GM23248 (cell line): Measurements from ENCODE around the gene AP4S1. TPM values are rescaled to one million over a fixed set of nuclear protein-coding genes. Genes with fewer than 3 reads are reported as not detected.
A peak's percentile ranks its signal among the peaks of the same experiment; 100 is the strongest.

Experiments used
- DNase-seq: peaks from one replicate; pipeline ENCODE4 v3.0.0-alpha.2; 2015
- H2AFZ ChIP-seq: fragments of 200-600 bp; sonication (generic); 2 replicates; pipeline ENCODE4 v1.6.1; 2016; ENCODE audit warnings: antibody characterized with exemption
- H3F3A ChIP-seq: fragments of 200-600 bp; sonication (generic); 2 replicates; pipeline ENCODE4 v1.6.1; 2016; ENCODE audit warnings: mild to moderate bottlenecking, antibody characterized with exemption, mixed run types; ENCODE audit not compliant: insufficient read depth
- H3K27ac ChIP-seq: fragments of 200-600 bp; sonication (generic); 2 replicates; pipeline ENCODE4 v1.5.1; 2016; ENCODE audit warnings: mild to moderate bottlenecking
- H3K27me3 ChIP-seq: fragments of 200-600 bp; sonication (generic); replicated peaks from 2 replicates; pipeline ENCODE4 v1.6.1; 2016; ENCODE audit warnings: mild to moderate bottlenecking; ENCODE audit not compliant: insufficient read depth
- H3K36me3 ChIP-seq: fragments of 200-600 bp; sonication (generic); 2 replicates; pipeline ENCODE4 v1.6.1; 2016; ENCODE audit warnings: low read depth, mild to moderate bottlenecking
- H3K4me1 ChIP-seq: fragments of 200-600 bp; sonication (generic); 2 replicates; pipeline ENCODE4 v1.6.1; 2016; ENCODE audit warnings: mild to moderate bottlenecking; ENCODE audit not compliant: insufficient read depth
- H3K4me2 ChIP-seq: fragments of 200-600 bp; sonication (generic); one replicate; pipeline ENCODE4 v1.6.1; 2016; ENCODE audit warnings: mild to moderate bottlenecking; ENCODE audit not compliant: unreplicated experiment
- H3K4me3 ChIP-seq: fragments of 200-600 bp; sonication (generic); 2 replicates; pipeline ENCODE4 v1.5.1; 2016; ENCODE audit warnings: mild to moderate bottlenecking
- H3K79me2 ChIP-seq: fragments of 200-600 bp; sonication (generic); 2 replicates; pipeline ENCODE4 v1.6.1; 2016; ENCODE audit warnings: mild to moderate bottlenecking; ENCODE audit not compliant: insufficient read depth
- H3K9ac ChIP-seq: fragments of 200-600 bp; sonication (generic); 2 replicates; pipeline ENCODE4 v1.6.1; 2016; ENCODE audit warnings: mild to moderate bottlenecking
- H3K9me2 ChIP-seq: fragments of 200-600 bp; sonication (generic); 2 replicates; pipeline ENCODE4 v1.6.1; 2016; ENCODE audit warnings: mixed run types, mild to moderate bottlenecking, moderate library complexity; ENCODE audit not compliant: insufficient read depth
- H3K9me3 ChIP-seq: fragments of 200-600 bp; sonication (generic); one replicate; pipeline ENCODE4 v1.6.1; 2017; ENCODE audit warnings: low read depth
- H4K20me1 ChIP-seq: fragments of 200-600 bp; sonication (generic); 2 replicates; pipeline ENCODE4 v1.6.0; 2016; ENCODE audit not compliant: insufficient read depth
- EZH2 ChIP-seq: fragments of 200-600 bp; sonication (generic); IDR thresholded peaks from 2 replicates; pipeline ENCODE4 v1.6.1; 2018; ENCODE audit warnings: antibody characterized with exemption, mild to moderate bottlenecking; ENCODE audit not compliant: insufficient read depth, poor library complexity, severe bottlenecking
- EZH2phosphoT487 ChIP-seq: fragments of 200-600 bp; sonication (generic); IDR thresholded peaks from 2 replicates; pipeline ENCODE4 v1.6.1; 2018; ENCODE audit warnings: antibody characterized with exemption, moderate library complexity, mild to moderate bottlenecking, low read depth; ENCODE audit not compliant: insufficient read depth
- WGBS, 2 experiments: methylation state at CpG; one replicate each; pipeline ENCODE4 v1.1.6; 2015 to 2017; ENCODE audit warnings: low lambda C conversion rate in 2 of 2, low coverage in 1 of 2; ENCODE audit errors: missing lambda C conversion rate in 2 of 2; 5-methylcytosine and 5-hydroxymethylcytosine counted together
- in situ Hi-C: fragments of 300-500 bp; cut with MboI; formaldehyde crosslinking; loops from 2 replicates; pipeline ENCODE4 v1.15.0; 2020
- microRNA counts: library from miRNA; unstranded; fragments of <30 nt; microRNA quantifications from one replicate; lab custom pipeline; 2016
- microRNA-seq: library from miRNA; unstranded; fragments of <30 nt; microRNA quantifications from one replicate; pipeline ENCODE4, GENCODE V29; 2016; ENCODE audit warnings: borderline number of aligned reads
- polyA plus RNA-seq: library from polyadenylated mRNA; unstranded; fragments of >200 nt; fragmentation: Nextera tagmentation; extraction: Ambion mirVana; gene quantifications from 2 replicates; pipeline ENCODE4 v1.2.1, GENCODE V29; 2016
- small RNA-seq: library from RNA; depleted of rRNA; stranded (forward); fragments of <200 nt; gene quantifications from one replicate; pipeline ENCODE3, GENCODE V24; 2014; ENCODE audit warnings: low read depth, low replicate concordance
- total RNA-seq: library from RNA; depleted of rRNA; stranded (reverse); fragments of >200 nt; shearing (Covaris generic); gene quantifications from 2 replicates; pipeline ENCODE4 v1.2.3, GENCODE V29; 2014; rRNA removed

AP4S1 gene
- total and polyA plus RNA-seq, 2 experiments from 2014 or later, result 6.3 to 9.9 TPM

GRCh38 chr14:31142455-31143087 lies 117.1 kb downstream of the AP4S1 start:
- Histone ChIP-seq H3K9ac (no peak overlapping the region), H3K4me2 (no peak overlapping the region), H3F3A (0 out of 2 replicates have a peak, but pooled peaks cover 4% of the 10 kb centered on the region), H3K9me2 (no peaks in the 10 kb centered on the region), H3K9me3 (no peaks in the 10 kb centered on the region), H2AFZ (no peak overlapping the region), H3K79me2 (0 out of 2 replicates have a peak, but pooled peaks cover 4% of the 10 kb centered on the region), H3K4me3 (no peak overlapping the region), H3K27me3 (no peaks in the 10 kb centered on the region), H3K36me3 (peaks cover 55% of the 10 kb centered on the region), H3K27ac (no peak overlapping the region), H3K4me1 (no peaks in the 10 kb centered on the region), H4K20me1 (no peaks in the 10 kb centered on the region)
- TF ChIP-seq EZH2phosphoT487, result no peak
- TF ChIP-seq EZH2, result no peak
- in situ Hi-C loops, result no loop called here
- DNase-seq, result no peak
- WGBS, 2 experiments, result 93 to 94% methylated on average over 11 of the region's 11 CpGs

MicroRNAs encoded within 50 kb of the gene (microRNA counts, 767-probe panel; counts per million panel counts)
- 447 counts per million, percentile 86 among the panel's probes with 10 or more counts for microRNA hsa-miR-624-3p (lab: Ali Mortazavi, UCI)

Small RNA genes within 50 kb of the gene (microRNA-seq; reads per million reads assigned to microRNA genes)
- 9.7 reads per million, percentile 15 among the genes with 10 or more reads in this experiment for gene MIR624

Small RNA genes within 50 kb of the gene (small RNA-seq; reads per million reads assigned to genes)
- not detected for gene MIR624
- not detected for gene RNU6-541P

Other genes with a start within 250 kb of the AP4S1 start
- gene COCH, start 151.1 kb upstream of the AP4S1 start, total RNA-seq, result 2.7 TPM in 1 of 2 replicates, not detected in the other
- 0.09 TPM in 1 of 2 replicates, not detected in the other for gene COCH, start 151.1 kb upstream of the AP4S1 start, polyA plus RNA-seq
- 31.6 and 44.2 TPM in 2 replicates for gene STRN3, start 730 bp downstream of the AP4S1 start, total RNA-seq
- gene STRN3, start 730 bp downstream of the AP4S1 start, polyA plus RNA-seq, result 25.6 TPM in 2 replicates
- gene HECTD1, start 182.1 kb downstream of the AP4S1 start, total RNA-seq, result 110 and 145 TPM in 2 replicates
- gene HECTD1, start 182.1 kb downstream of the AP4S1 start, polyA plus RNA-seq, result 39.0 and 44.5 TPM in 2 replicates